Activated T-cell treated with anti-CD3 and anti-CD28 coated beads for 24 hours (primary cell): ENCODE results near the gene OTOF.

Source experiments
- DNase-seq: peaks from one replicate; pipeline ENCODE4 v3.0.0-alpha.2; 2020; ENCODE audit warnings: low read depth

The OTOF gene

DNA sequence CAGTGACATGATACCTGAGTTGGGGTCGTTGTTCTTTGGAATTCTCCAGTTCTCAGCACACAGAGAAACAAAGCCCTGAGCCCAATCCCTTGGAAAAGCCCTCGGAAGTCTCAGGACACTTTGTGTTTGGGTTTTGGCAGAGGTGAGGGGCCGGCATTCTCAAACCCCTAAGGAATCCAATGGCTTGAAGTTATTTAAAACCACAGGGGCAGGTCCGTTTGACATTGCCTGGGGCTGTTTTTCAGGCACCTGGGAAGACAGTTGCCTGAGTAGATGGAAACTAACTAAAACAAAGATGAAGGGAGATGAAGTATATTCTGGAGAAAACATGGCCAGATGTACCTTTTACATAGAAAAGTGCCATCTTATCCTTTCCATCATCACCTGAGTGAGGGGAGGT lies 22.5 kb upstream of the OTOF start:
- no peak for DNase-seq

DNA sequence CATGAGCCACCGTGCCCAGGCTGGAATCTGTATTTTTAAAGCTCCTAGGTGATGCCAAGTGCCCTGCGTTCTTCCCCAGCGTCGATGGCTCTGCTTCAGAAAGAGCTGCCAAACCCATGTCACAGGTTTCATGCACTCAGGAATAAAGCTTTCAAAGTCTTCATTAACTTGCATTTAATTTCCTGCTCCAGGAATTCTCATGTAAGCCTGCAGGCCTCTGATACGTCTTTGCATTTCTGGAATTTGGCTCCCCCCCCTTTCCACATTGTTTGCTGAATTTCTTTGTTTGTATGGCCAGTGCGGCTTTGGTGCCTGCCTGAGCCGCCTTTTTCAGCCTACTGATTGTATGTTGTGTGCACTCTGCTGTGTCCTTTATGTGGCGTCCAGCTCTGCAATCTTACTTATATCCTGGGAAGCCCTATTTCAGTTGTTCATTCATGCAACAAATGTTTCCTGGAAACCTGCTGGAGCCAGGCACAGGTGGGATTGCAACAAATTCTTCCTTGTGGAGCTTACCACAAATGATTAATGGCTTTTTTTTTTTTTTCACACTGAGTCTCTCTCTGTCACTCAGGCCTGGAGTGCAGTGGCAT lies 17.9 kb upstream of the OTOF start:
- DNase-seq, result no peak

DNA sequence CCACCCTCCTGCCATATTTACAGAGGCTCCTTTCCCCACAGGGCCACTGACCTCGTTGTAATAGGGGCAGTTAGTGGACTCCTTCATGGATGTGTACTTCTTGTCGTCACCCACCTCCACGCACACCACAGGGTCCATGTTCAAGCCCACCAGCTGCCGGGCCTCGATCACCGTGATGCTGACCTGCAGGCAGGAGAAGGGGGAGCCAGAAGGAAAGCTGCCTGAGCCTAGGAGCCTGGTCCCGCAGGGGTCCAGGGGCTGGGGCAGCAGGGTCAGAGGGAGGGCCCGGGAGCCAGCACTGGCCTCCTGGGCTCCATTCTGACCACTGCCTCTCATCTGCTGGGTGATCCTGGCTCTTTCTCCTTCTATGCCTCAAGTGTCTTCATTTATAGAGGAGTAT lies 17.0 kb upstream of the OTOF start:
- no peak for DNase-seq

DNA sequence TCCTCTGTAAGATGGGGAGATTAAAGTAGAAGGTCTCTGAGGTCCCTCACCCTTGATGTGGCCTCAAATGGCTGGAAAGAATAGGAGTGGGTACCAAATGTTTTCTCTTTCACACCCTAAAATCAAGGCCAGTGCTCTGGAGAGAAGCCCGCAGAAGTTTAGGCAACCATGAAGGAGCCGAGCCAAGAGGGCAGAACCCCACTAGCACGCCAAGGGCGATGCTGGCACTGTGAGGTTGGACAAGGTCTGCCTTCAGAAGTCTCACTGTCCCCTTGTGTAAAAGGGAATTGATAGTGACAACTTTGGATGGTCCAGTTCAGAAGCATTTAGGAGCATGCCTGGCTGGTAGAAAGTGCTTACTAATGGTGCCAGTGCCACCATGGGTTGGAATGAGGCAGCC lies 16.3 kb upstream of the OTOF start:
- no peak for DNase-seq

DNA sequence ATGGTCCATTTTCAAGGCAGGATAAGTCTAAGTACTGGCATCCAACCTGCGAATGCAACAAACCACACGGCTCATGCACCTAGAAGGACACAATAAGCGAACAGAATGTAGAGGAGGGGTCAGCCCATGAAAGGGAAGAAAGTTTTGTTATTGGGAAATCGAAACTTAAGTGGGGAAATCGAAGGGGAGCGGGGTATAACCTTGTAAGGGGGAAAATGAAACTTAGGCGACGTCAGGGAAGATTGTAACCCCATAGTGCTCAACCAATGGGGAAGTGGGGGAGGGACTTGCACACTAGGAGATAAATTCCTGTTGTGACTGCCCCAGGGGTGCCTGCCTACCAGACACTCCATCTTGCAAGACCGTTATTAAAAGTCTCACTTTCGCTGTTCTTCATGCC lies 15.6 kb upstream of the OTOF start:
- no peak for DNase-seq

DNA sequence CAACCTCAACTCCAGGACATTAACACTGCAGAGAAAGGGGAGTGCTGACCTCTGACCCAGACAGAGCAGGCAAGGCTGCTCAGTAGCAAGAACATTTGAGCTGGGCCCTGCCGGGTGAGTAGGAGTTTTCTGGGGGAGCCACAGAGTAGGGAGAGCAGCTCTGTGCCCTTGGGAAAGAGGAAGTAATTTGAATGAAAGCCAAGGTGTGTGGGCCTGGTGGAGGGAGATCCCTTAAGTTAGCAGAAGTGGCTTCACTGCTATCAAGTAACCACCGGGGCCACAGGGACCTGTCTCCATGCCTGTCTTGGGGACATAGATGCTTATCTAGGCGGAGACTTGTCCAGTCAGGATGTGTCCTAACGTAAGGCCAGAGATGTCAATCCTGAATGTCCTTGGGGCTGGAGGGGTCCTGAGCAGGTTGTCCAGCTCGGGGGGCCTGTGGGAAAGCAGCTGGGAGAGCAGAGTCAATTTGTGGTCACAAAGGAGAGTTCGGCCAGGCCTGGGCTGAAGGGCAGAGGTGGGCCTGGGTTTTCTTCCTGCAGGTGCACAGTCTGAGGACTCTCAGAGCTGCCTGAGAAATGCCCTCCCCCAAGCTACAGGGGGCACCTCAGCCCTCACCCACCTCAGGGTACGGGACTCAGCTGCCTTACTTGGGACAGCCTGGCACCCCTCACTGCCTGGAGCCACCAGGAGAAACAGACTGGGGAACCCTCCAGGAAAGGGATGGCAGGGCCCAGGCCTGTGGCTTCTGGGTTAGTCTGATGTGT lies 15.0 kb upstream of the OTOF start:
- no peak for DNase-seq

DNA sequence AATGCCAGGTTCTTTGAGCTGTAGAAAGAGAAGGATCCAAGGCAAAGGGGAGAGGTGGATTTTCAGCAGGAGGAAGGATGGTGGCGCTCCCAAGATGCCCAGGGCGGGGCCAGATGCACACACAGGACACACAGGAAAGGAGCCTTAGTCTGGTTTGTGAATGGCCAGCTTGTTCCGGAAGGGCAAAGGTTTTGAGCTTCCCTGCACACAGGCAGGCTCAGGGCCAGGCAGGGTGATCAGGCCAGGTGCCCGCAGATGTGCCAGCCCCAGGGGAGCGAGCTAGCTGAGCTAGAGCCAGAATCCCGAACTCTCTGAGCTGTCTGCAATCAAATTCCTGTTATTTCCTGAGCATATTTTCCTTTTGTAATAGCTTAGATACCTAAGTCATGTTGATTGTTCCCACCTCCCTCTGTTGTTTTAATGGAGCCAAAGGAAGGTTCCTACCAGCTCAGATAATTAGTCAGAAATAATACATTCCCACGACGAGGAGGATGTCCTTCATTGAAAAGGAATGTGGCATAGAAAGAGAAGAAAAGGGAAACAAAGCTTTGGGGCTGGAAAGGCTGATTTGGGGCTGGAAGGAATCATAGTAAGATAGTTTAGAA lies 13.7 kb upstream of the OTOF start:
- DNase-seq, result no peak

DNA sequence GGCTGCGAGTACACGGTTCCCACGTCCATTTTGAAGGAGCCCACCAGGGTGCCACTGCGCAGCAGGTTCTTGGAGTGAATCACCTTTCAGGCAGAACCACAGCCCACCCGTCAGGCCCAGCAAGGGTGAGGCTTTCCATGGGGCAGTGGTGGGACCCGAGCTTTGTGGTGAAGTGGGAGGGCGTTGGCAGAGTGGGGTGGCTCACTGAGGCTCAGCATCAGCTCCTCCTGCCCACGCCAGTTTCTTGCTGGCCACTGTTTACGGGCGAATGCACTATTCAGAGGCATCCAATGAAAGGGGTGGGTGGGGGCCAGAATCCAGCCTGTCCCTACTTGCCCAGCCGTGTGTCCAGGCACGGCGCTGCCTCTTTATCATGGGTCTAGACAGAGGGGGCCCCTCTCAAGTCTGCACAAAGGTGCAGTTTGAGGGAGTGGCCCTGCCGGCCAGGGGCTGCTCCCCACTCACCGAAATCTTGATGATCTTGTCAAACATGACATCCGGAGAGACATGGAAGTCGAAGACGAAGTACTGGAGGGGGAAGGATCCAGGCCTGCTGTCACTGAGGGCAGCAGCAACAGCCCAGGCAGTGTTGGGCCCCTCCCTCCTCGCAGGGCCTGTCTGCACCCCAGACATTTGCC lies 11.4 kb upstream of the OTOF start:
- no peak for DNase-seq

DNA sequence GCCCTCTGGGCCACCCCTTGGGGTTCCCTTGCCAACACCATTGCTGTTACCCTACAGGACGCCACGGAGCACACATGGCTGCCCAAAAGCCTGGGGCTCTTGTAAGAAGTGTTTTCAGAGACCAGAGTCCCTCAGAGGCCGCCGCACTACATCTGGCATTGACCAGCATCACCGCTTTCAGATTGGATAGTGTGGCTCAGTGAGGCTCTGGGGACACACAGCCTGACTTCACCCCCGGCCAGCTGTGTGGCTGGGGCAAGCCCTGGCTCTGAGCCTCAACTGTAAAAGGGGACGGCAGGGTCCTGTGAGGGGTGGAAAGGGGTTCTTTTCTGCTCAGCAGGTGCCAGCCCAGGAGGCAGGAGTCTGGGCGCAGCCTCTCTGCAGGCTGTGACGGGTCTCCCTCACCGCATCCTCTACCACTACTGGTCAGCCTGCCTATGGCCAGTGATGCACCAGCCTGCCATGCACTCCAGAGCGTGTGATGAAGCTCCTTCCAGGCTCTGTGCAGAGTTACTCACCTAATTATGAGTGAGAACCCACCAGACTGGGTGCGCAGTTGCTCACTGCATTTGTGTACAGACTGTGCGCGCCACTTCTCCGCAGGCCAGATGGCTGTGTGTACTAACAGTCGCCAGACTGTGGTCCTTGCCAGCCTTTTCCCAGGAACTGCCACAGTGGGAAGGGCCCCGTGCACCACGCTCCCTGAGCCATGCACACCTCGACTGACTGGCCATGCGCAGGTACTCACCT lies 10.7 kb upstream of the OTOF start:
- no peak for DNase-seq

DNA sequence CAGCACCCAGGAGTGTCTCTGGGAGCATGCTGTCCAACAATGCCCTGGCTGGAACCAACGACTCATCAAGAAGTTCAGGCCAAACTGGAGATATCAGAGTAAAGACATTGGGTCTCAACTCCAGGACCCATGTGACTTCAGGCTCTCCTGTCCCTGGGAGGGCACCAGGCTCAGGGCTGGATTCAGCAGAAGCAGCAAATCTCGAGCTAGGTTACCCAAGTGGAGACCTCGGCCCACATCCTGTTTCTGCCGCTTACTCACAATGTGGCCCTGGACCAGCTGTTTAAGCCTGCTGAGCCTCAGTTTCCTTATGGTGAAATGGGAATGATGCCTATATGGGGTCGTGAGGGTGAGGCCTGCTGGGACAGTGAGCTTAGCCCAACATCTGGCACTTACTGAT lies 9.3 kb upstream of the OTOF start:
- DNase-seq, result no peak

DNA sequence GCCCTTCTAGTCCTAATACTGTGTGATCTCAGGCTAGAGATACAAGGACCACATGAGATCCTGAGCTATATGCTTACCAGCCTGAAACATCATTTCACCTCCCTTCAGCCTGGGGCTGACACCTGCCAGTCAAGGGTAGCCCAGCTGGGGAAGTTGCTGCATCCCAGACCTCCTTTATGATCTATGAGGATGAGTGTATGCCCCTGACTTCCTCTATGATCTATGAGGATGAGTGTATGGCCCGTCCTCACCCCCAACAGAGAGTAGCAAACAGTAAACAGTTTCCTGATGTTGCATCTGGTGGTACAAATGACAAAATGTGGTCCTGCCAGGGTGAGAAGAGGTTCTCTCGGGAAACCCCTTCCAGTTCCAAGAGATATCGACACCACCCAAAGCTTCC lies 8.9 kb upstream of the OTOF start:
- DNase-seq, result no peak

DNA sequence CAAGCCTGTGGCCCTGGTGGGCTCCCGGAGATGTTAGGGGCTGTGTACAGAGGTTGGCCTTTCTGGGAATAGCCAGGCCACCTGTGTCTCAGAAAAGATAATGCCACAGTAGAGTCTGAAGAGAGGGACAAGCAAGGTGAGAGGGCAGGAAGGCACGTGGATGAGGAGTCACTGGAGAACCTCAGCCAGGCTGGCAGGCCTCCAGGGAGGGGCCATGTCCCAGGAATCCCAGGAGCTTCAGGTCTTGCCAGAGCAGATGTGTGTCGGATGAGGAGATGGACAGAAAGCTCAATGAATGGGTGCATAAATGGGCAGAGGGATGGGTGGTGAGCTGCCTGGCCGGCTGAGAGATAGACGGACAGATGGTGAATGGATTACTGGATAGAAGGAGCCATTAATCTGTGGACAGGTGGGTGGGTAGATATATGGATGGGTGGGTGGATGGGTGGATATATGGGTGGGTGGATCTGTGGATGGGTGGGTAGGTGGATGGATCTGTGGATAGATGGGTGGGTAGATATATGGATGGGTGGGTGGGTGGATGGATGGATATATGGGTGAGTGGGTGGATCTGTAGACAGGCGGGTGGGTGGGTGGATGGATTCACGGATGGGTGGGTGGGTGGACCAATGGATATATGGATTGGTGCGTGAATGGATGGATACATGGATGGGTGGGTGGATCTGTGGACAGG lies 7.9 kb upstream of the OTOF start:
- no peak for DNase-seq

DNA sequence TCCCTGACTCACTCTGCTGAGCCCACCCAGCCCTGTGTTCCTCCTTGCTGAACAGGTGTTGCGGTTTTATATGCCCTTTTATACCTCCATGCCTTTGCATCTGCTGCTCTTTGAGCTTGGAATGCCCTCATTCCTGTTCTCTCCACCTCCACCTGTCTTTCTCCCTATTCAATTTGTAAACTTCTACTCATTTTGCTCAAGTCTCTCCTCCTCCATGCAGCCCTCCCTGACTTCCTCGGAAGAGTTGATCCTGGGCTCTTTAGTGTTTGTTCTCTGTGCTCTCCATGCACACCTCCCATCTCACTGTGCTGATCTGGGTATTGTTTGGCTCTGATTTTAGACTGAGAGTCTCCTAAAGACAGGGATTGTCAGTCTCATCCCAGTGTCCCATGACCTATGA lies 7.2 kb upstream of the OTOF start:
- no peak for DNase-seq

DNA sequence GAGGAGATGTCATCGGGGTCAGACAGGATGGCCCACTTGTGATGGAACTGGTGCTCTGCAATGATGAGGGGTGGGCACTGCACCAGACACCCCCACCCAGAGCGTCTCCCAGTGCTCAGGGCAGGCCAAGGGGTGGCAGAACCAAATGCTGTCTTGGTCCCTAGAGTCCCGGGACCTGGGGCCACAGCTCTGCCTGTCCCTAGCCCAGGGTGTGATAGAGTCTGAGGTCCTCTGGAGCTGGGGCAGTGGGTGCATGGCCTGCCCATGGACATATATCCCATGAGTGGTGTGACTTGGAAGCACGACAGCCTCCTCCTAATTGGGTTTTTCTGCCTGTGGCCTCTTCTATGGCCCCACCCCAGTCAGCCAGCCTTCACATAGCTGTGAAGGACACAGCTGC lies 6.7 kb upstream of the OTOF start:
- DNase-seq, result no peak

DNA sequence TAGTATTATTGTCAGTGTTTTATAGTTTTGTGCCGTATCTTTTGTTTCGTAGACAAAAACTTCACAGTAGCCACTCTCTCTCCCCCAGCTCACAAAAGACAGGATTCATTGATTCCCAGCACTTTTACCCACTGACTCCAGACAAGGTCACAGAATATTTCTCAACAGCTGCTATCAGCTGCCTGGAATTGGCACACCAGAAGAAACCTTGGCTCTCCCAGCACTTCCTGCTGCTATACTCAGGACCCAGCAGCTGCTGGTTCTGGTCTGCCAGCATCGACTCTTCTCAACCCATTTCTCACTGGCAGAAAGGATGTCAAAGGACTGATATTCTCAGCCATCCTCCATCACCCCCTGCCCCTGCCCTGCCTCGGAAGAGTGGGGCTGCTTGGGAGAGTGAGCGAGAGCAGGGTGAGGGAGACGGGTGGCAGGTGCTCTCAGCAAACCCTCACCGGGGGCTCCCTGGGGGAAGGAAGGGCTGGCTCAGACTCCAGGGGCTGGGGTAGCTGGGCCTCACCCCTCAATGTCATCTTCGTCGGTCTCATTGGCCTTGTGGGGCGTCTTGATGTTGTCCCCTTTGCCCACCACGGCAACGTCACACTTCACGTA lies 6.1 kb upstream of the OTOF start:
- no peak for DNase-seq

DNA sequence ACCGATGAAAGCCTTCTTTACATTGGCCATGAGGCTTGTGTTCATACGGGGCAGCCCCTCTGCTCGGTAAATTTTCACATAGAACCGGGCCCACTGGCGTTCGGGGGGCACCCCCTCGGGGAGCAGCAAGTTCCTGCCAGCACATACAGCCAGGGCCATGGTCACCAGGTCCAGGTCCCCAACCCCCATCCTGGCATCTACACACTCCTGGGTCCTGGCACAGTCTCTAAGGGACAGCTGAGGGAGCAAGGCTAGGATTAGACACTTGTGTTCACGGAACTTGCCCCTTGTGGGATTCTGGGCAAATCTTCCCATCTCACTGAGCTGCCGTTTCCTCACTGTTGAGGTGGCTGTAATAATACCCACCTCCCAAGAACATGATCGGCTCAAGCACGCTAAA lies 5.6 kb upstream of the OTOF start:
- no peak for DNase-seq

DNA sequence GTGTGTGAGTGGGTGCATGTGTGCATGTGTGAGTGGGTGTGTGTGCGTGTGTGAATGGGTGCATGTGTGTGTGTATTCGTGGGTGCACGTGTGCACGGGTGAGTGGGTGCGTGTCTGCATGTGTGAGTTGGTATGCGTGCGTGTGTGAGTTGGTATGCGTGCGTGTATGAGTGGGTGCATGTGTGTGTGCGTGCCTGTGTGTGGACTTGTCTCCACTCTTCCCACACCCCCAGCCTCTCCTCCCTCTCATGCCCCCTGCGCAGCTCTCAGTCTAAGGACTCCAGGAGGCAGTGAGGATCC lies 5.1 kb upstream of the OTOF start:
- no peak for DNase-seq

DNA sequence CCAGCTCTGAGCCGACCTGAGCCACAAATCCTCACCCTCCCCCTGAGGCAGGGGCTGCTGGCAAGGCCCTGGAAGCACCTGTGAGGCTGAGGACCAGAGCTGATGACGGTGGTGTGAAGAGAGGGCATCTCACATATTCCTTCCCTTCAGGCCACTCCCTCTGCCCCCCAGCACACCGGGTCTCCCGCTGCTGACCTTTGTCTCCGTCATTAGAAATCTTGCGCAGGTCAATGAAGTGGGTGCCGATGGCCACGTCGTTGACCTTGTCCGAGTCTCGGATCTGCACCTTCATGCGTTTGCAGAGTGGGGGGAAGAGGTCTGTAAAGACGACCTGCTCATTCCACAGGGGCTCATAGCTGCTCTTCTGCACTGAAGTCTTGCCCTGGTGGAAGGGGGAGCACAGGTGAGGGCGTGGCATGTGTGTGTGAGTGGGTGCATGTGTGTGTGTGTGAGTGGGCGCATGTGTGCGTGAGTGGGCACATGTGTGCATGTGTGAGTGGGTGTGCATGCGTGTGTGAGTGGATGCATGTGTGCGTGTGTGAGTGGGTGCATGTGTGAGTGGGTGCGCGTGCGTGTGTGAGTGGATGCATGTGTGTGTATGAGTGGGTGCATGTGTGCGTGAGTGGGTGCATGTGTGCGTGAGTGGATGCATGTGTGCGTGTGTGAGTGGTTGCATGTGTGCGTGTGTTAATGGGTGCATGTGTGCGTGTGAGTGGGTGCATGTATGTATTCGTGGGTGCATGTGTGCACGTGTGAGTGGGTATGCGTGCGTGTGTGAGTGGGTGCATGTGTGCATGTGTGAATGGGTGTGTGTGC lies 4.5 kb upstream of the OTOF start:
- DNase-seq, result no peak

DNA sequence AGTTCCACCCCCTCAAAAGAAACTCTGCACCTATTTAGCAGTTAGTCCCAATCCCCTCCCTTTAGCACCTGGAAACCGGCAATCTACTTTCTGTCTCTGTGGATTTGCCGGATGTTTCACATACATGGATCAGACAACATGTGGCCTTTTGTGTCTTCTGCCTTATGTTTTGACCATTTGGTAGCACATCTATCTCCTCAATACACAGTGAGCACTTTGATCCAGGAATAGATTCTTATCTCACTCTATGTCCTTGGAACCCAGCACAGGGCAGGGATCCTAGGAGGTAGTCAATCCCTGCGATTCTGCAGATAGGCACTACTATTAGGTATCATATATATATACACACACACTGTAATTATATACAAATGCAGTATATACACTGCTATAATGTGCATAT lies 3.8 kb upstream of the OTOF start:
- DNase-seq, result no peak

DNA sequence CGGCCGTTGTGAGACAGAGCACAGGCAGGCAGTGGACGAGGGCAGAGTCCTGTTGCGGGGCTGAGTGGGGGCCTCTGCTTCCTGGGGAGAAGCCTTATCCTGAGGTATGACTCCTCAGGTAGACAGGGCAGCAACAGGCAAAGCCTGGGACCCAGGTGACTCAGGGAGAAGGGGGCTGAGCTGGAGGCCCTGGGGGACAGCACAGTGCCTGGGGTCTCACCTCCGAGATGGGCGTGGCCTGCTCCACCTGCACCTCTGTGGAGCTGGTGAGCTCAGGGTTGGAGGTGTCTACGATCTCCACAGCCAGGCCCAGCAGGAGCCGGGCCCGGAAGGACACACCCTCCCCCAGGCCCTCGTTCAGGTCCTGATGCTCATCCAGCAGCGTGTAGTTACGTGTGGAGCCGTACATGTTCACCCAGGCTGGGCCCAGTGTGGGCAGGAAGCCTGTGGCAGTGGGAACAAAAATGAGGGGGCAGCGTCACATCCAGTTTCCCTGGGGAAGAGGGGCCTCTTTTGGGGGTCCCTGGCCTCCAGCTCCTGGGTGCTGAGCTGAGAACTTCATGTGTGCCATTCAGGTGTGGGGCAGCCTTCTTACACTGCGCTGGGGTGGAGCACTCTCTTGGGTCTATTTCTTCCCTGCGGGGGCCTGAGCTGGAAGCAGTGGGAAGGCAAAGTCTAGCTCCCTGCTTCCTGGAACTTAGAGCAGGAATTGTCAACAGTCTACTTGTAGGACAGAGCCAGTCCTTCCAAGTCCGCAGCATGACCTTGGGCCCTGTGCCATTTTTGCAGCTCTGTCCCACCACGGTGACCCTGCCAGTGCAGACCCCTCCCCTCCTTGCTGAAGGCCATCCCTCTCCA lies 2.9 kb upstream of the OTOF start:
- DNase-seq, result no peak
